Stimulated activated naive CD8-positive, alpha-beta T cell treated with anti-CD3 and anti-CD28 coated beads, Interleukin-15, amount 100 ng/mL, for 72 hours (primary cell): ENCODE measurements around the gene RASSF9.

Experiments used
- ATAC-seq: fragments of 150-1000 bp; cut with Tn5 transposase; 2 replicates; pipeline ENCODE4 v1.10.0; 2021; ENCODE audit warnings: mild to moderate bottlenecking, moderate library complexity
- DNase-seq, 2 donors: peaks; one replicate each; pipeline ENCODE4 v3.0.0; 2021 to 2022
- H3K27ac Mint-ChIP-seq, 2 donors: one replicate each; pipeline ENCODE4 v1.8.0; 2022; ENCODE audit warnings: mild to moderate bottlenecking in 2 of 2, mixed read lengths in 2 of 2, moderate library complexity in 2 of 2
- H3K27me3 Mint-ChIP-seq: one replicate; pipeline ENCODE4 v1.8.0; 2022; ENCODE audit warnings: mixed read lengths
- H3K4me1 Mint-ChIP-seq: one replicate; pipeline ENCODE4 v1.8.0; 2022; ENCODE audit warnings: mild to moderate bottlenecking, mixed read lengths
- H3K4me3 Mint-ChIP-seq, 2 donors: one replicate each; pipeline ENCODE4 v1.8.0; 2022; ENCODE audit warnings: mild to moderate bottlenecking in 2 of 2, mixed read lengths in 2 of 2, moderate library complexity in 1 of 2
- H3K9me3 Mint-ChIP-seq, 2 donors: one replicate each; pipeline ENCODE4 v1.8.0; 2022; ENCODE audit warnings: mixed read lengths in 2 of 2

The RASSF9 gene

GRCh38 chr12:85836197-85837090 is at the start of gene RASSF9:
Gene RASSF9, minus strand, starts transcription at chr12:85836409. Its CDS starts 208 bp downstream, at chr12:85836201.
- ATAC-seq (no peak), DNase-seq (no peak)
- Mint-ChIP-seq H3K4me1 (no peaks in the 10 kb centered on the region), H3K27me3 (no peaks in the 10 kb centered on the region), H3K9me3 (no peaks in the 10 kb centered on the region), H3K4me3 (no peak within 1 kb of the TSS), H3K27ac (no peak within 1 kb of the TSS)

GRCh38 chr12:85883763-85884162 is 47.6 kb upstream of the RASSF9 start:
- no peak overlapping the region for H3K27ac Mint-ChIP-seq
- ATAC-seq: no peak

GRCh38 chr12:85877459-85877858 is 41.2 kb upstream of the RASSF9 start:
- no peaks in the 10 kb centered on the region for H3K9me3 Mint-ChIP-seq
- no peaks in the 10 kb centered on the region for H3K4me1 Mint-ChIP-seq
- no peaks in the 10 kb centered on the region for H3K27me3 Mint-ChIP-seq
- no peak overlapping the region for H3K27ac Mint-ChIP-seq
- ATAC-seq: no peak
- H3K4me3 Mint-ChIP-seq: no peak overlapping the region
- no peak for DNase-seq

More at GRCh38 chr12:85883763-85884162, 47.6 kb upstream of the RASSF9 start:
- Mint-ChIP-seq H3K4me1 (no peaks in the 10 kb centered on the region), H3K9me3 (no peaks in the 10 kb centered on the region), H3K27me3 (no peaks in the 10 kb centered on the region), H3K4me3 (no peak overlapping the region)
- DNase-seq: no peak

- ATAC-seq (peak; percentile 26), DNase-seq (no peak)
- H3K4me1 Mint-ChIP-seq: no peaks in the 10 kb centered on the region
- peaks cover 3% of the 10 kb centered on the region for H3K27me3 Mint-ChIP-seq
- no peaks in the 10 kb centered on the region for H3K9me3 Mint-ChIP-seq
- H3K27ac Mint-ChIP-seq: no peak within 1 kb of the TSS
- H3K4me3 Mint-ChIP-seq: no peak within 1 kb of the TSS
Measured at GRCh38 chr12:85874031-85874461, 37.8 kb upstream of the RASSF9 start, which contains the start of gene NTS. Gene NTS, plus strand, starts transcription at chr12:85874295. Its CDS starts 109 bp downstream, at chr12:85874404.

- ATAC-seq (no peak), DNase-seq (no peak)
- H3K9me3 Mint-ChIP-seq: no peaks in the 10 kb centered on the region
Measured at GRCh38 chr12:85872497-85873091, 36.4 kb upstream of the RASSF9 start.

GRCh38 chr12:85866986-85867776 is 31.0 kb upstream of the RASSF9 start:
- Mint-ChIP-seq H3K27me3 (peaks cover 15% of the 10 kb centered on the region), H3K27ac (no peak overlapping the region), H3K4me1 (no peaks in the 10 kb centered on the region), H3K9me3 (peaks cover 0 to 8% of the 10 kb centered on the region in 2 donors), H3K4me3 (no peak overlapping the region)
- DNase-seq: peak in 1 of 2 donors; percentile 6
- peak; percentile 60 for ATAC-seq

More at GRCh38 chr12:85872497-85873091, 36.4 kb upstream of the RASSF9 start:
- H3K27ac Mint-ChIP-seq: no peak overlapping the region
- H3K4me3 Mint-ChIP-seq: no peak overlapping the region
- no peaks in the 10 kb centered on the region for H3K4me1 Mint-ChIP-seq
- peaks cover 7% of the 10 kb centered on the region for H3K27me3 Mint-ChIP-seq

- DNase-seq (no peak), ATAC-seq (no peak)
- peaks cover 15% of the 10 kb centered on the region for H3K27me3 Mint-ChIP-seq
Measured at GRCh38 chr12:85865890-85866289, 29.7 kb upstream of the RASSF9 start.

GRCh38 chr12:85856966-85857365 is 20.8 kb upstream of the RASSF9 start:
- Mint-ChIP-seq H3K9me3 (peaks cover 0 to 5% of the 10 kb centered on the region in 2 donors), H3K4me3 (no peak overlapping the region), H3K27ac (no peak overlapping the region), H3K27me3 (no peaks in the 10 kb centered on the region), H3K4me1 (no peaks in the 10 kb centered on the region)
- DNase-seq: no peak
- no peak for ATAC-seq

More at GRCh38 chr12:85865890-85866289, 29.7 kb upstream of the RASSF9 start:
- no peak overlapping the region for H3K27ac Mint-ChIP-seq
- H3K9me3 Mint-ChIP-seq: peaks cover 0 to 8% of the 10 kb centered on the region in 2 donors
- H3K4me1 Mint-ChIP-seq: no peaks in the 10 kb centered on the region
- H3K4me3 Mint-ChIP-seq: no peak overlapping the region

GRCh38 chr12:85855305-85855704 is 19.1 kb upstream of the RASSF9 start:
- no peak for ATAC-seq

GRCh38 chr12:85849344-85849743 is 13.1 kb upstream of the RASSF9 start:
- no peak overlapping the region for H3K27ac Mint-ChIP-seq
- no peaks in the 10 kb centered on the region for H3K4me1 Mint-ChIP-seq
- ATAC-seq (no peak), DNase-seq (no peak)
- H3K4me3 Mint-ChIP-seq: no peak overlapping the region
- peaks cover 0 to 7% of the 10 kb centered on the region in 2 donors for H3K9me3 Mint-ChIP-seq
- H3K27me3 Mint-ChIP-seq: no peaks in the 10 kb centered on the region

More at GRCh38 chr12:85855305-85855704, 19.1 kb upstream of the RASSF9 start:
- DNase-seq: no peak
- H3K4me1 Mint-ChIP-seq: no peaks in the 10 kb centered on the region
- peaks cover 0 to 5% of the 10 kb centered on the region in 2 donors for H3K9me3 Mint-ChIP-seq
- H3K27ac Mint-ChIP-seq: no peak overlapping the region
- H3K4me3 Mint-ChIP-seq: no peak overlapping the region
- H3K27me3 Mint-ChIP-seq: no peaks in the 10 kb centered on the region

- Mint-ChIP-seq H3K27me3 (no peaks in the 10 kb centered on the region), H3K4me3 (no peak overlapping the region), H3K4me1 (no peaks in the 10 kb centered on the region), H3K27ac (no peak overlapping the region), H3K9me3 (no peaks in the 10 kb centered on the region)
- ATAC-seq: peak; percentile 28
- DNase-seq: no peak
Measured at GRCh38 chr12:85843606-85844310, 7.5 kb upstream of the RASSF9 start.

- H3K4me3 Mint-ChIP-seq: no peak overlapping the region
- H3K27me3 Mint-ChIP-seq: no peaks in the 10 kb centered on the region
- ATAC-seq (no peak), DNase-seq (no peak)
- no peak overlapping the region for H3K27ac Mint-ChIP-seq
- no peaks in the 10 kb centered on the region for H3K9me3 Mint-ChIP-seq
- no peaks in the 10 kb centered on the region for H3K4me1 Mint-ChIP-seq
Measured at GRCh38 chr12:85835426-85836196, 598 bp downstream of the RASSF9 start.

GRCh38 chr12:85834378-85834777 is 1.8 kb downstream of the RASSF9 start:
- Mint-ChIP-seq H3K4me1 (no peaks in the 10 kb centered on the region), H3K9me3 (no peaks in the 10 kb centered on the region), H3K4me3 (no peak overlapping the region), H3K27me3 (no peaks in the 10 kb centered on the region), H3K27ac (no peak overlapping the region)
- ATAC-seq (no peak), DNase-seq (no peak)

- Mint-ChIP-seq H3K4me3 (no peak overlapping the region), H3K9me3 (no peaks in the 10 kb centered on the region)
- ATAC-seq: no peak
Measured at GRCh38 chr12:85833579-85833978, 2.6 kb downstream of the RASSF9 start.

More at GRCh38 chr12:85833579-85833978, 2.6 kb downstream of the RASSF9 start:
- H3K27ac Mint-ChIP-seq: no peak overlapping the region
- no peaks in the 10 kb centered on the region for H3K4me1 Mint-ChIP-seq
- no peak for DNase-seq
- H3K27me3 Mint-ChIP-seq: no peaks in the 10 kb centered on the region
